ENCODE data around the gene TMEM126A. TPM values are rescaled to one million over a fixed set of nuclear protein-coding genes. Genes with fewer than 3 reads are reported as not detected.

The TMEM126A gene
- total and polyA plus RNA-seq, 2 of the 13 experiments (the other 11 are each of a cell fraction or from before 2014, with no cell fraction given), result 59.5 to 66.9 TPM

- TF ChIP-seq IKZF5 (CRISPR knock-in tag; IDR thresholded peaks at IDR 0.05) (peak; percentile 73; the same call in 1 of the 2 replicates), GZF1 (CRISPR knock-in tag; IDR thresholded peaks at IDR 0.05) (no peak), SMARCE1 (IDR thresholded peaks at IDR 0.05; ENCODE audit: borderline replicate concordance) (no peak), ZNF891 (CRISPR knock-in tag; IDR thresholded peaks at IDR 0.05) (no peak), ARID2 (CRISPR knock-in tag; IDR thresholded peaks at IDR 0.05; ENCODE audit: borderline replicate concordance) (peak; percentile 79), SATB2 (CRISPR knock-in tag; IDR thresholded peaks at IDR 0.05) (no peak), SRSF1 (optimal IDR thresholded peaks at IDR 0.05; ENCODE audit: low read depth, low read length) (no peak), REST (IDR thresholded peaks at IDR 0.05; ENCODE audit: borderline replicate concordance in 1 of 2, low read depth in 1 of 2, low read length in 2 of 2) (peak in 1 of 2 experiments; percentile 43; a peak in 2 of 4 replicates), TAF15 (IDR thresholded peaks at IDR 0.05; ENCODE audit: low read depth, low read length, poor library complexity, severe bottlenecking) (no peak), ZBTB14 (CRISPR knock-in tag; IDR thresholded peaks at IDR 0.05) (no peak), ZBTB34 (CRISPR knock-in tag; IDR thresholded peaks at IDR 0.05) (0 out of 2 replicates have a peak, but pooled peaks have one; percentile 41), ZNF879 (CRISPR knock-in tag; IDR thresholded peaks at IDR 0.05) (no peak), ZSCAN31 (CRISPR knock-in tag; IDR thresholded peaks at IDR 0.05; ENCODE audit: low read depth) (peak; percentile 34; the same call in 1 of the 2 replicates), ZXDC (CRISPR knock-in tag; IDR thresholded peaks at IDR 0.05) (no peak), HNF4A (CRISPR knock-in tag; IDR thresholded peaks at IDR 0.05) (no peak), RFX5 (IDR thresholded peaks at IDR 0.05; ENCODE audit: low read depth, low read length) (no peak)
Observed at GRCh38 chr11:85627998-85628770, 19.6 kb upstream of the TMEM126A start, which contains the start of gene TMEM126B (continued).

Measured in HepG2 (cell line).